Stomach (tissue), 4 donors: ENCODE data around the gene R3HDM1.

ENCODE experiments used
- EP300 ChIP-seq: sonication (generic); formaldehyde crosslinking; IDR thresholded peaks from one replicate; pipeline ENCODE4 v1.6.1; 2017; ENCODE audit warnings: antibody characterized with exemption
- POLR2A ChIP-seq, 4 donors: fragments of 450-650 bp; IDR thresholded peaks; one replicate each; pipeline ENCODE4 v1.6.1; 2016; ENCODE audit warnings: antibody characterized with exemption in 4 of 4, control low read depth in 2 of 4, mild to moderate bottlenecking in 1 of 4, moderate library complexity in 1 of 4
- POLR2AphosphoS5 ChIP-seq, 3 donors: sonication (generic); formaldehyde crosslinking; IDR thresholded peaks; one replicate each; pipeline ENCODE4 v1.6.1; 2016; ENCODE audit warnings: antibody characterized with exemption in 3 of 3
- TF ChIP-seq, protein P1 (sequence below), 7 experiments: fragments of 450-650 bp in 4 of 7; fragments of 200-600 bp in 3 of 7; sonication (generic) in 3 of 7; IDR thresholded peaks; one replicate each; pipeline ENCODE4 v1.5.1; 2016 to 2019; ENCODE audit warnings: antibody characterized with exemption in 7 of 7, control low read depth in 2 of 7, mild to moderate bottlenecking in 1 of 7

GRCh38 chr2:135612319-135612718, 81.0 kb downstream of the R3HDM1 start:
- TF ChIP-seq, protein P1, sequence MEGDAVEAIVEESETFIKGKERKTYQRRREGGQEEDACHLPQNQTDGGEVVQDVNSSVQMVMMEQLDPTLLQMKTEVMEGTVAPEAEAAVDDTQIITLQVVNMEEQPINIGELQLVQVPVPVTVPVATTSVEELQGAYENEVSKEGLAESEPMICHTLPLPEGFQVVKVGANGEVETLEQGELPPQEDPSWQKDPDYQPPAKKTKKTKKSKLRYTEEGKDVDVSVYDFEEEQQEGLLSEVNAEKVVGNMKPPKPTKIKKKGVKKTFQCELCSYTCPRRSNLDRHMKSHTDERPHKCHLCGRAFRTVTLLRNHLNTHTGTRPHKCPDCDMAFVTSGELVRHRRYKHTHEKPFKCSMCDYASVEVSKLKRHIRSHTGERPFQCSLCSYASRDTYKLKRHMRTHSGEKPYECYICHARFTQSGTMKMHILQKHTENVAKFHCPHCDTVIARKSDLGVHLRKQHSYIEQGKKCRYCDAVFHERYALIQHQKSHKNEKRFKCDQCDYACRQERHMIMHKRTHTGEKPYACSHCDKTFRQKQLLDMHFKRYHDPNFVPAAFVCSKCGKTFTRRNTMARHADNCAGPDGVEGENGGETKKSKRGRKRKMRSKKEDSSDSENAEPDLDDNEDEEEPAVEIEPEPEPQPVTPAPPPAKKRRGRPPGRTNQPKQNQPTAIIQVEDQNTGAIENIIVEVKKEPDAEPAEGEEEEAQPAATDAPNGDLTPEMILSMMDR (IDR thresholded peaks at IDR 0.05) = no peak
- TF ChIP-seq POLR2A (IDR thresholded peaks at IDR 0.05) = no peak
- no peak for TF ChIP-seq POLR2AphosphoS5 (IDR thresholded peaks at IDR 0.05)
- no peak for TF ChIP-seq EP300
